Measurements from ENCODE around the gene DRC7.

DRC7 gene

GRCh38 chr16:57685633-57686032, 9.0 kb upstream of the DRC7 start:
- no peaks in the 10 kb centered on the region for H4K20me1 ChIP-seq (ENCODE audit: control insufficient read depth, insufficient read depth, low read depth, low read length)
- H3K9me3 ChIP-seq (ENCODE audit: control insufficient read depth, insufficient read depth, low read length): no peaks in the 10 kb centered on the region
- no peak overlapping the region for H3K4me2 ChIP-seq (ENCODE audit: low read length)
- no peak overlapping the region for H3K27ac ChIP-seq (ENCODE audit: low read depth, low read length)
- H3K4me1 ChIP-seq (ENCODE audit: control insufficient read depth, low read length): peaks cover 17% of the 10 kb centered on the region
- H3K4me3 ChIP-seq (ENCODE audit: low read length): no peak overlapping the region
- no peaks in the 10 kb centered on the region for H3K9me2 ChIP-seq (replicated peaks; ENCODE audit: control insufficient read depth, low read length)
- no peaks in the 10 kb centered on the region for H3K79me2 ChIP-seq (ENCODE audit: control insufficient read depth, low read length)
- H3K36me3 ChIP-seq (ENCODE audit: control insufficient read depth, low read length): no peaks in the 10 kb centered on the region
- TF ChIP-seq, protein P1, sequence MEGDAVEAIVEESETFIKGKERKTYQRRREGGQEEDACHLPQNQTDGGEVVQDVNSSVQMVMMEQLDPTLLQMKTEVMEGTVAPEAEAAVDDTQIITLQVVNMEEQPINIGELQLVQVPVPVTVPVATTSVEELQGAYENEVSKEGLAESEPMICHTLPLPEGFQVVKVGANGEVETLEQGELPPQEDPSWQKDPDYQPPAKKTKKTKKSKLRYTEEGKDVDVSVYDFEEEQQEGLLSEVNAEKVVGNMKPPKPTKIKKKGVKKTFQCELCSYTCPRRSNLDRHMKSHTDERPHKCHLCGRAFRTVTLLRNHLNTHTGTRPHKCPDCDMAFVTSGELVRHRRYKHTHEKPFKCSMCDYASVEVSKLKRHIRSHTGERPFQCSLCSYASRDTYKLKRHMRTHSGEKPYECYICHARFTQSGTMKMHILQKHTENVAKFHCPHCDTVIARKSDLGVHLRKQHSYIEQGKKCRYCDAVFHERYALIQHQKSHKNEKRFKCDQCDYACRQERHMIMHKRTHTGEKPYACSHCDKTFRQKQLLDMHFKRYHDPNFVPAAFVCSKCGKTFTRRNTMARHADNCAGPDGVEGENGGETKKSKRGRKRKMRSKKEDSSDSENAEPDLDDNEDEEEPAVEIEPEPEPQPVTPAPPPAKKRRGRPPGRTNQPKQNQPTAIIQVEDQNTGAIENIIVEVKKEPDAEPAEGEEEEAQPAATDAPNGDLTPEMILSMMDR (IDR thresholded peaks at IDR 0.05; ENCODE audit: low read depth, low read length, poor library complexity, severe bottlenecking): no peak
- TF ChIP-seq EZH2phosphoT487 (IDR thresholded peaks at IDR 0.05; ENCODE audit: borderline replicate concordance, low read length): no peak
- no peaks in the 10 kb centered on the region; the same call in 1 of the 2 replicates for H3K27me3 ChIP-seq (ENCODE audit: control insufficient read depth, low read length)
- no peaks in the 10 kb centered on the region for H3F3A ChIP-seq (ENCODE audit: control insufficient read depth, insufficient read depth)

DNA sequence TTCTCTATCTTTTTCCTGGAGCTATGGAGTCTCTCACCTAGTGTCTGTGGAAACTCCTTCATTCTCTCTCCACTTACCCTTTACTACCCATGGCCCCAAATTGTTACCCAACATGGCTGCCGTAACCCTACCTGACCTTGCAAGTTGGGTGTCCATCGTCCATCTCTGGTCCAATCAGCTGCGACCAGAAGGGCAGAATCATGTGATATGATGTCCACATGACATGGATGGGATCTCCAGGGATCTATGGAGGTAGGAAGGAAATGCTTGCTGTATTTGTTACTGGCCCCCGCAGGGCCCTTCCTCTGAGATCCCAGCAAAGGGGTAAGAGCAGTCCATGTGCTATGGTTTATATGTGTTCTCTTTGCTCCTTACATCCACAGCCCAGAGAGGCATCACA, 8.0 kb upstream of the DRC7 start:
- H4K20me1 ChIP-seq (ENCODE audit: control insufficient read depth, insufficient read depth, low read depth, low read length): no peaks in the 10 kb centered on the region
- peaks cover 25% of the 10 kb centered on the region for H3K4me1 ChIP-seq (ENCODE audit: control insufficient read depth, low read length)
- H3K36me3 ChIP-seq (ENCODE audit: control insufficient read depth, low read length): no peaks in the 10 kb centered on the region
- no peaks in the 10 kb centered on the region; the same call in 1 of the 2 replicates for H3K27me3 ChIP-seq (ENCODE audit: control insufficient read depth, low read length)
- H3K9me2 ChIP-seq (replicated peaks; ENCODE audit: control insufficient read depth, low read length): no peaks in the 10 kb centered on the region
- no peaks in the 10 kb centered on the region for H3K79me2 ChIP-seq (ENCODE audit: control insufficient read depth, low read length)
- no peak overlapping the region for H3K4me2 ChIP-seq (ENCODE audit: low read length)
- H3K4me3 ChIP-seq (ENCODE audit: low read length): no peak overlapping the region
- no peak for TF ChIP-seq EZH2phosphoT487 (IDR thresholded peaks at IDR 0.05; ENCODE audit: borderline replicate concordance, low read length)
- TF ChIP-seq, protein P1 (IDR thresholded peaks at IDR 0.05; ENCODE audit: low read depth, low read length, poor library complexity, severe bottlenecking): no peak
- no peaks in the 10 kb centered on the region for H3F3A ChIP-seq (ENCODE audit: control insufficient read depth, insufficient read depth)
- H3K9me3 ChIP-seq (ENCODE audit: control insufficient read depth, insufficient read depth, low read length): no peaks in the 10 kb centered on the region
- H3K27ac ChIP-seq (ENCODE audit: low read depth, low read length): no peak overlapping the region

GRCh38 chr16:57687363-57687929, 7.2 kb upstream of the DRC7 start:
- Histone ChIP-seq H3K36me3 (ENCODE audit: control insufficient read depth, low read length) (no peaks in the 10 kb centered on the region), H4K20me1 (ENCODE audit: control insufficient read depth, insufficient read depth, low read depth, low read length) (no peaks in the 10 kb centered on the region), H3K79me2 (ENCODE audit: control insufficient read depth, low read length) (no peaks in the 10 kb centered on the region), H3K4me1 (ENCODE audit: control insufficient read depth, low read length) (peaks cover 25% of the 10 kb centered on the region), H3K9me3 (ENCODE audit: control insufficient read depth, insufficient read depth, low read length) (no peaks in the 10 kb centered on the region), H3K27me3 (ENCODE audit: control insufficient read depth, low read length) (no peaks in the 10 kb centered on the region; the same call in 1 of the 2 replicates), H3K4me3 (ENCODE audit: low read length) (no peak overlapping the region), H3K9me2 (replicated peaks; ENCODE audit: control insufficient read depth, low read length) (no peaks in the 10 kb centered on the region), H3K4me2 (ENCODE audit: low read length) (no peak overlapping the region), H3K27ac (ENCODE audit: low read depth, low read length) (no peak overlapping the region), H3F3A (ENCODE audit: control insufficient read depth, insufficient read depth) (no peaks in the 10 kb centered on the region)
- TF ChIP-seq, protein P1 (IDR thresholded peaks at IDR 0.05; ENCODE audit: low read depth, low read length, poor library complexity, severe bottlenecking): no peak
- no peak for TF ChIP-seq EZH2phosphoT487 (IDR thresholded peaks at IDR 0.05; ENCODE audit: borderline replicate concordance, low read length)

All from DOHH2 (cell line).